Measurements from ENCODE around the gene EFNA1.
A peak's percentile ranks its signal among the peaks of the same experiment; 100 is the strongest.

EFNA1 gene

GRCh38 chr1:155127105-155127966 is at the start of gene EFNA1:
EFNA1 (plus strand) TSS chr1:155127876; CDS start chr1:155127978, 102 bp downstream.
- DNase-seq: peak; percentile 82

GRCh38 chr1:155078469-155079209 is 49.0 kb upstream of the EFNA1 start, which contains the start of gene EFNA3:
EFNA3 (plus strand) TSS chr1:155078837; CDS start chr1:155078942, 105 bp downstream.
- DNase-seq: peak; percentile 83

GRCh38 chr1:155079210-155079486 is 48.5 kb upstream of the EFNA1 start:
- no peak for DNase-seq

- DNase-seq: peak; percentile 54
Observed at GRCh38 chr1:155079487-155080311, 48.0 kb upstream of the EFNA1 start.

- peak; percentile 72 for DNase-seq
Observed at GRCh38 chr1:155080312-155081228, 47.1 kb upstream of the EFNA1 start.

- no peak for DNase-seq
Observed at GRCh38 chr1:155081472-155082300, 46.0 kb upstream of the EFNA1 start.

GRCh38 chr1:155082301-155083051 is 45.2 kb upstream of the EFNA1 start:
- no peak for DNase-seq

GRCh38 chr1:155083052-155083541 is 44.6 kb upstream of the EFNA1 start:
- no peak for DNase-seq

- peak; percentile 87 for DNase-seq
Observed at GRCh38 chr1:155083865-155084721, 43.6 kb upstream of the EFNA1 start.

GRCh38 chr1:155084722-155085503 is 42.8 kb upstream of the EFNA1 start:
- DNase-seq: peak; percentile 96

- DNase-seq: peak; percentile 89
Observed at GRCh38 chr1:155085504-155086127, 42.1 kb upstream of the EFNA1 start.

- DNase-seq: peak; percentile 79
Observed at GRCh38 chr1:155086128-155086741, 41.4 kb upstream of the EFNA1 start.

GRCh38 chr1:155086856-155087535 is 40.7 kb upstream of the EFNA1 start:
- no peak for DNase-seq

- DNase-seq: peak; percentile 89
Observed at GRCh38 chr1:155091071-155092051, 36.3 kb upstream of the EFNA1 start.

- DNase-seq: no peak
Observed at GRCh38 chr1:155092131-155092530, 35.5 kb upstream of the EFNA1 start.

Data from RPMI8226 (cell line).